Measurements from ENCODE around the gene DIAPH2. TPM values are rescaled to one million over a fixed set of nuclear protein-coding genes. Genes with fewer than 3 reads are reported as not detected.
"Not testable (repeated sequence)": the region's sequence is repeated elsewhere in the genome, so short reads cannot be mapped to it uniquely, and the experiment has no call there.

Gene DIAPH2
- polyA plus RNA-seq, 12 donors = 8.0 to 13.0 (median 9.7) TPM; not detected in 1

DNA sequence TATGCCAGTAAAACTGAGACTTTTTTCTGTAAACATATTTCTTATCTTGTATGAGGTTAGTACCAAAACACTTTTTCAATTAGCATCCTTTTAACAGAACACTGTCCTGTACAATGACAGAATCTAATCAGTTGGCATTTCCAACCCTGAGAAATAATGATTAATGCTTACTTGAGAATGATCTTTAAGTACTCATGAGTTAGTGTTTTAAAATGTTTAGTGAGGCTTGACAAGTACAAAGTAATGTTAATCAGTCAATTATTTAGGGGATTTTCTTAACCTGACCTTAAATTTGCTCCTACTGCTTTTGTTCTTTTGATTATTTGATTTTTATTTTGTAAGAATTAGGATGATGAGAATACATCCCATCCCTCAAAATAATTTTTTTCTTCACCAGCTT is 695.6 kb downstream of the DIAPH2 start:
- no peak for DNase-seq

DNA sequence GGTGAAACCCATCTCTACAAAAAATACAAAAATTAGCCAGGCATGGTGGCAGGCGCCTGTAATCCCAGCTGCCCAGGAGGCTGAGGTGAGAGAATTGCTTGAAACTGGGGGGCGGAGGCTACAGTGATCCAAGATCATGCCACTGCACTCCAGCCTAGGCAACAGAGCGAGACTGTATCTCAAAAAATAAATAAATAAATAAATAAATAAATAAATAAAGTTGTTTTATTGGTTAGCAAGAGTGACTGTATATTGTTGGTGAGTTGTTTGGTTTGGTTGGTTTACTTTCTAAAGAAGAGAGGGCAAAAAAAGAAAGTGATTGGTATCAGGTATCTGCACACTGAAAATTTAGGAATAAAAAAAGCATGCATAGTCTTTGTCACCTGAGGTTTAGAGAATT is 700.0 kb downstream of the DIAPH2 start:
- no peak for DNase-seq

DNA sequence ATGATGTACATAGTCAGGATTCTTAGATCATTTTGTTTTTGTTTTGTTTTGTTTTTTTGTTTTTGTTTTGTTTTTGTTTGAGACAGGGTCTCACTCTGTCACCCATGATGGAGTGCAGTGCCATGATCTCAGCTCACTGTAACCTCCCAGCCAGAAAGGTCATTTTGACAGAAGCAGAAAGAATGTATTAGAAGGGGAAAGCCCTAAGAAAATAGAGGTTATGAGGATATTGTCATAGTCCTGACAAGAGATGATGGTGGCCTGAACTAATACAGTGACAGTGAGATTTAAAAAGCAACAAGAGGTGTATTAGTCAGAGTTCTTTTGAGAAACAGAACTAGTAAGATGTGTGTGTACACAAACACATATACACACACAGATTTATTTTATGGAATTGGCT is 702.4 kb downstream of the DIAPH2 start:
- no peak for DNase-seq

DNA sequence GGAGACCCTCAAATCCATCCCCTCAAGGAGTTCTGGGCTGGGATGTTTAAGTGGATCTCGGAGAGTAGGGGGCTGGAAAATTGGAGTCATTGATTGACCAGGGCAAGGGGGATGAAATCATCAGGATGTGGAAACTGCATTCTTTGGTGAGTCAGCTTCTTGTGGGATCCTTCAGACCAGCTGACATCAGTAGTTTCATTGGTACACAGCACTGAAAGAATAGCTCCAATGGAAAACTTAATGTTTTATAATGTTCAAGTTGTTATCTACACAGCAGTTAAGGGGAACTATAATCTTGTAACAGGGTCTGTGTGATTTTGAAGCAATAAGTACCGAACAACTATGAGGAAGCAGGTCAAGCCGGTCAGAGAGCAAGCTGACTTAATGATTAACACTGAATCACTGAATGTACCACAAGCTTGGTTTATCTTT is 705.1 kb downstream of the DIAPH2 start:
- DNase-seq = no peak

DNA sequence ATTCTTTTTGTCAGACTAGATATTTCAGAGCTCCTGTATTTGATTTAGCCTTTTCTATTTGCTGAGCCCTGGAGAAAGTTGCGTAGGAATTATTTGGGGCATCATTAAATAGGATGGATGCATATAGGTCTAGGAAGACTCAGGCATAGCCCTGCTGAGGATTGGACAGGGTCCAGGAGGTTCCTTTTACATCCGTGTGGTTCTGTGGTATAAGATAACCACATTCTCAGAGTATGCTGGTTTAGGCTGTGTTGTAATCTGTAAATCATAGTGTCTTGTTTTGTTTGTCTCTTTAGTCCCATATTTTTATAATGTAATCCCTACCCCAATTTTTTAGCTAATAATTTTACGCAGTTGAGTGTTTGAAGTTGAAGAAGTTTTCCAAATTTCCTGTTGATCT is 712.7 kb downstream of the DIAPH2 start:
- no peak for DNase-seq

DNA sequence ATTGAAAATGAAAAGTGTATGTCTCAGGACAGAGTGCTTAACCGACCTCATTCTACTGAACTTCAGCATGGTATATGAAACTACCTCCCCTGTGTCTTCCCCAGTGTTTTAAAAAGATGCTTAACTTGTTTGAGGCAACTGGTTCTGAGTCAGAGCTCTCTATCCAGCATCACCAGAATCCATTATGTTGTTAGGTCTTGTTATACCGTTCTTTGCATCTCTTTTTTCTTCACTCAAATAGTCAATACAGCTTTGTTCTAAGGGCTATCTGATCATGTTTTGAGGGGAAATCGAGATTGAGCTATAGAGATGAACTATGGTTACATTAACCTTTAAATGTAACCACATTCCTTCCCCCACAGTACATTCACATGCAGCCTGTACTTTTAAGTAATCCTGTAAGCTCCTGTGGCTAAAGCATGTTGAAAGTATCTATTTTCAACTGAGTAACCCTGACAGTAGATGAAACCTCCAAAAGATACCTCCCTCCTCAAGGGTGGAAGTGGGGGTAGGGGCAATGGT is 713.4 kb downstream of the DIAPH2 start:
- no peak for DNase-seq

DNA sequence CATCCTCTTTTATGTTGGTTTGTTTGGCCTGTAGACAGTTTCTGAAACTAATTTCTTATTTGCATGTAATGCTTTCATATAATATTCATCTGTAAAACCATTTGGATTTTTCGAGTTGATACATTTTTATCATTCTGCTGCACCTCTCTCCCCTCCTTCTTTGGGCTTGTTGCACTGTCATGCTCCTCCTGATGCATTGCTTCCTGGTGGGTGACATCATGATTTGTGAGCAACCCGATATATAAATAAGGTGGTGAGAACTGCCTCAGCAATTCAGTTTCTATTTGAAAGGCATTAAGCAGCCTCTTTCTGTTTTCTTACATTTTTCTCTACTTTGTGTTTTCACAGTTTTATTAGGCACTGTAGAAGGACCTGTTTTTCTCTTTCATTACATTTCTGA is 714.8 kb downstream of the DIAPH2 start:
- no peak for DNase-seq

DNA sequence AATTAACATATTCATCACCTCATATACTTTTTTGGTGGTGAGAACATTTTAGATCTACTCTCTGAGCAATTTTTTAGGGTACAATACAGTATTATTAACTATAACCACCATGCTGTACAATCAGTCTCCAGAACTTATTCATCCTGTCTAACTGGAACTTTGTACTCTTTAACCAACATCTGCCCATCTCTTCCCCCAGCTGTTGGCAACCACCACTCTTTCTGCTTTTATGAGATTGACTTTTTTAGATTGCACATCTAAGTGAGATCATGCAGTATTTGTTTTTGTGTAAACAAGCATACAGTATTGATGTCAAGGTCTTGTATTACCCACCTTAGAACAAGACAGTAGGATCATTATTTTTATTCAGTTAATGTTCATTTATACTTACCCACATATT is 715.9 kb downstream of the DIAPH2 start:
- no peak for DNase-seq

DNA sequence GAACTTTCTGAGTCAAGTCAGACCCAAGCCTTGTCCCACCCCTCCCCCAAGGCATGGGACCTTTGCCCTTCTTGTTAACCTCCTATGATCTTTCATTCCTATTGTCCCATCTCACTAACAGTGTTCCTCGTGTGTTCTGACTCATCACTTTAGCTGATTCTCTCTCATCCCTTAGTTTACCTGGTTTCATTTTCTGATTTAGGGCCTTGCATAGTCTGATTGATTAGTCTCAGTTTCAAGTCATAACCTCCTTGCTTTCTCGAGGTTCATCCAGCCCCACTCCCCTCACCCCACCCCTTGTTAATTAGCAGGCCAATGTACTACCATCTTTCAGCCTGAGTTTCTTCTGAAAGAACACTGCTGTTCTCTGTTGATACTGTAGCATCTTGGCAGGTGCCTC is 716.5 kb downstream of the DIAPH2 start:
- DNase-seq = no peak

DNA sequence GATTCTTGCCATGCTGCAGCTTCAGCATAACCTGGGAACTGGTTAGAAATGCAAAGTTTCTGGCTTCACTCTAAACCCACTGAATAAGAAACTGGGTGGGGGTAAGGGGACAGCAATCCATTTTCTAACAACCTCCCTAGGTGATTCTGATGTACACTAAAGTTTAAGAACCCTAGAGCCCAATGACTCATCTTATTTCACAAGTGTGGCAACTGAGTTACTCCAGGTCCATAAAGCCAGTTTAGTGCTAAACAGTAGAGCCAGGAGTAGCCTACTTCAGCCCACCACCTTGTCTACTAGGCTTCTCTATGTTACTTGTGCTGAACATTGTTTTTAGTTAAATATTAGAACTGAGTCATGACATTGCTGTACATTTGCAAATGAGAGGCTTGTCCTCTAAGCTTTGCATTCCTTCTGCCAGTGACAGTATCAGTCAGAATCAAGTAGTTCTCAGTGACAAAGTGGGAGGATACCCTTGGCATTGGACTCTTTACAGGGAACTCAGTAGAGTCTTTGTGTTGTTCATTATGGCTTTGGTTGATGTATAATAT is 717.0 kb downstream of the DIAPH2 start:
- DNase-seq = no peak

DNA sequence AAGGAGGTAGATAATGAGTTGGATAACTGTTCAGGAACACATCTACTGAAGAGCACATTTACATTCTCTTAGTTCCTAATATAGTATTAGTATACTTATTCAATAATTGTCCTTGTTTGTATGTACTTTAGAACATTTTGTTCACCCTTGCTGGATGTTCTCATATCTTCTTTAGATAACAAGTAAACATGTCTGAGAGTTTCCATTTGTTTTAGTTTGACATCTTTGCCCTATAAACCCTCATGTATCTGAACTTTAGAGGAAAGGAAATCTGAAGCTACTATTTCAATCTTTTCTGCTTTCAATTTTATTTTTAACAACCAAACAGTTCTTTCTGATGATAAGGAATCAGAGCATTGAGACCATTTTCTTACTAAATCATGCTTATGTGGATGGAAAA is 717.7 kb downstream of the DIAPH2 start:
- DNase-seq = no peak

DNA sequence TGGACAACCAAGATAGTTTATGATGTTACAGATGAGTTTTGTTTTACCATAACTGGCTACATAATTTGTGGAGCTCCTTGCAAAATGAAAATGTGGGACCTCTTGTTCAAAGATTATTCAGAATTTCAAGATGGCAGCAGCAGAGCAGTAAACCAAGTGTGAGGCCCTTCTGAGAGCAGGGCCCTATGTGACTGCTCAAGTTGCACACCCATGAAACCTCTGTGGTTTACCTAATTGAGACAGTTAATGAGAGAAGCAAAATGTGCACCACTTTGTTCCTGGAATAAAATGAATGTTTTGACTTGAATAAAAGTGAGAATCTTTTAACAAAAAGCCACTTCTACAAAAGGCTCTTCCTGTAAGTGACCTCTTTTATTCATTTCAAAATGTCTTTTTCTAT is 718.3 kb downstream of the DIAPH2 start:
- no peak for DNase-seq

DNA sequence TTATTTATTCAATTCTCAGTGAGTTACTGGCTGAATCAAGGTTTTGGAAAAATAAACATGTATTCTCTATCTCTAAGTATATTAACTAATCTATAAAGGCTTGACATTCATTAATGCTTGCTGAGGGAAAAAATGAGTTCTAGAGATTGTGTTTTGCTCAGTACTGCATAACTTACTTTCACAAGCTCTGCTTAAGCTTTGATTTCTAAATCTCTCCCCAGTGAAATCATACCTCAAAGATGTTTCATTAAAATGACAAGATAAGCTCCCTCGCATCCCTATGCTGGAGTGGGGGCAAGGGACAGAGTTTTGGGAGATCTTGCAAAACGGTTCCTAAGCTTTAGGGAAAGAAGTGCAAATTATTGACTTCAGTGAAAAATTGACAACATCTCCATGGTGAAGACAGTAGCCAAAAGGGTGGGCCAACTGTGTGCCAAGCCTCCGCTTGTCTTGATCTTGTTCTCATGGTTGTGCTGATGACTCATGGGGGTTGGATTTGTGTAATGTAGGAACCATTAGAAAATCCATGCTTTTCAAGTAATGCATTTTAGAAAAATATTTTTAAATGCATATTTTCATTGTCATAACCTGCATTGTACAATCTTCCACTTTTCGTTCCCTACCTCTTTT is 720.5 kb downstream of the DIAPH2 start:
- no peak for DNase-seq

DNA sequence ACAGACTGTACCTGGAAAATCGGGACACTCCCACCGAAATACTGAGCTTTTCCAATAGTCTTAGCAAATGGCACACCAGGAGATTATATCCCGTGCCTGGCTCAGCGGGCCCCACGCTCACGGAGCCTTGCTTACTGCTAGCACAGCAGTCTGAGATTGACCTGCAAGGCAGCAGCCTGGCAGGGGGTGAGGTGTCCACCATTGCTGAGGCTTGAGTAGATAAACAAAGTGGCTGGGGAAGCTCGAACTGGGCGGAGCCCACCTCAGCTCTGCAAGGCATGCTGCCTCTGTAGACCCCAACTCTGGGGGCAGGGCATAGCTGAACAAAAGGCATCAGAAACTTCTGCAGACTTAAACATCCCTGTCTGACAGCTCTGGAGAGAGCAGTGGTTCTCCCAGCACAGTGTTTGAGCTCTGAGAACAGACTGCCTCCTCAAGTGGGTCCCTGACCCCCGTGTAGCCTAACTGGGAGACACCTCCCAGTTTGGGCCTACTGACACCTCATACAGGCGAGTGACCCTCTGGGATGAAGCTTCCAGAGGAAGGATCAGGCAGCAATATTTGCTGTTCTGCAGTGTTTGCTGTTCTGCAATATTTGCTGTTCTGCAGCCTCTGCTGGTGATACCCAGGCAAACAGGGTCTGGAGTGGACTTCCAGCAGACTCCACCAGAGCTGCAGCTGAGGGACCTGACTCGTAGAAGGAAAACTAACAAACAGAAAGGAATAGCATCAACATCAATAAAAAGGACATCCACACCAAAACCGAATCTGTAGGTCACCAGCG is 725.2 kb downstream of the DIAPH2 start:
- not testable (repeated sequence) for DNase-seq

DNA sequence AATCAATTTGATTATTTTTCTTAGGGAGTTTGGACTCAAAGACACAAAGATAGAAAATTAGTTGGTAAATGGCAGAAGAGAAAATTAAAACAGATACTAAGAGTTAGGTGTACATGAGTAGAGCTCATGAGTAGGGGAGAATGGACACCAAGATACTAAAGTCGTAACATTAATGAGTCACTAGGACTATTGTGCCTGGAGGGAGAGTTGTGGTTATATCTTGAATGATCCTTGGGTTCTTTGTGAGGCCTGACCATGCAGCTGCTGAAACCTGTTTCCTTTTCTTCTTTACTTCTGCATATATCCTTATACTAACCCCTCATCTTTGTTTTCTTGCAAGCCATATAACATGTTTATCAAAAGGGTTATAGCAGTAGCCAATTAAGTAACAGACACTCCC is 731.8 kb downstream of the DIAPH2 start:
- no peak for DNase-seq

DNA sequence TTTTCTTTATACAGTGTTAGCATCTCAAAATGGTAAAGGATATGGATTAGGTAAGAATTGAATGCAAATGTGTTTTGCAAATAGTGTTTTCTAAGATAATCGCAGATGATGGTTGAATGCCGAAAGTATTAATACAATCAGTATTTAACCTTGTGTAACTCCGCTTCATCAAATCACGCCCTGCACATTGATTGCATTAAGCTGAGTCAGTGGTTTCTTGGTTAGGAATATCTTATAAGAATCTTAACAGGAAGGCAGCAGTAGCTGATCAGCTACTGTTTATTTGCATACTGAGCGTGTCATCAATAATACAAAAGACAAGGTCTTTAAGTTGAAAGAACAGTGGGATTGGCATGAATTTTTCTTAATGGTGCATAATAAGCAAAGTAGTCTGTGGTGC is 744.5 kb downstream of the DIAPH2 start:
- DNase-seq = no peak

DNA sequence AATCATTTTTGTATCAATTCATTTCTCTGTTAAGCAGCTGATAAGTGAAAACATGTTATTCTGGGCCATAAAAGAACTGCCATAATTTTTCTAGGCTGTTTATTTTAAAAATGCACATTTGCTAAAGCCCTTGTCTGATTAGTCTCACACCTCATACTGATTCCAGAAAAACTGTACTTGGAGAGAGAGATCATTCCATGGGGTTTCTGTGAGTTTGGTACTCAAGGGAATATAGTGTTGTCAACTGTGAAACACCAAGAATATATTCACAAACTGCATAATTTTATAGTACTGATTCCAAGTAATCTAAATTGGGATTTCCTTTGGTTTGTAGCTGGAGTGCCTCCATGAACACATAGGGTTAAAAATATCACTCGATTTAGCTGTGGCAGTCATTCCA is 746.6 kb downstream of the DIAPH2 start:
- no peak for DNase-seq

DNA sequence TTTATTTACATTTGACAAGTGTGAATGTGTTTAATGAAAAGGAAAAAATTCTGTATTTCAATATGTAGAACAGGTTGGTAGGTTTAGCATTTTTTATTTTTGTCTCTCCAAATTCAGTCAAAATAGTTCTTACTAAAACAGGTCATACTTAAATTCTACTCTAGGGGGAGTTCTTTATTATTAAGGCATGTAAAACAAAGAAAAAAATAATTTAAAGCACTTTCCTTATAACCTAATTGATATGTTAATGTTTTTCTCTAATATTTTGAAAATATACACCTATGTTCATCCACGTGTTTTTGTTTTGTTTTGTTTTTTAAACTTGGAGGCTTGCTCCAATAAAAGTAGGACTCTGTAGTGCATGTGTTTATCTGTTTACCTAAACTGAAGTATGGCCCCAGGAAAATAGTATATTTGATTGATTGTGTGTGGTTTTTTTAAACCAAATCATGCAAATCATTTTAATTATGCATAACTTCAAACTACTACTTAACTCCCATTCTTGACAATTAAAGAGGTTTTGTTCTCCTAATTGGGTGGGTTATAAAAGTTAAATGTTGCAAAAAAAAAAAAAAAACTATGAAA is 761.7 kb downstream of the DIAPH2 start:
- DNase-seq = no peak

DNA sequence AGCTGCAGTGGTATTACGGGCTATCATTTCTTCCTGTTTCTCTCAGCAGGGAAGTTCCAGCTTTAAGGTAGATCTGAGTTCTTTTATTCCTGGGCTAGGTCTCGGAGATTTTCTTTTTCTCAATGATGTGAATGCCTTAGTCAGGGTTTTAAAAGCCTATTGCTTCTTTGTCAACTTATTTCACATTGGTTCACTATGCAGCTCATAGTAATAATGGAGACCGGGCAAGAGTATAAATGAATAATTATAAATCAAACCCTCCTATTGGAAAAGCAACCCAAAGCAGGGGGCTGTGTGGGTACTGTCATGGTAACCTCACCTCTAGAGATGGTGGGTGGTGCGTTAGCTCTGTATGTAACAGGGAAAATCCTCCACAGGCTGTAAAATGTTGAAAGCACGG is 762.7 kb downstream of the DIAPH2 start:
- no peak for DNase-seq

DNA sequence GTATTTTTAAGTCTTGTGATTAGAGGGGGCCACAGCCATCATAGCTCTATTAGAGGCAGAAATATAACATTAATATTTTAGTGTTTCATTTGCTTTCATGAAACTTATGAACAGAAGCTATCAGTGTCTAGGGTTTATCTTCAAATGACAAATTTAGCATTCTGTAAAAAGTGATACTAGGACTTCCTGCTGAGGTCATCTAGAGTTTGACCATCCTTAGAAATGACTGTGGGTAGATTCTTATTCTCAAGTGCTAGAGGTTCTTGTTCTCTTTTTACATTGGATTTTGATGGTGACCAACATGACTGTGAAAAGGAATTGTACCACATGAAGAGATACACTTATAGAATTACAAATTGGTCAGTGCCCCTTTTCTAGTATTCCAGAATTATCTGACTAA is 767.6 kb downstream of the DIAPH2 start:
- DNase-seq = no peak

DNA sequence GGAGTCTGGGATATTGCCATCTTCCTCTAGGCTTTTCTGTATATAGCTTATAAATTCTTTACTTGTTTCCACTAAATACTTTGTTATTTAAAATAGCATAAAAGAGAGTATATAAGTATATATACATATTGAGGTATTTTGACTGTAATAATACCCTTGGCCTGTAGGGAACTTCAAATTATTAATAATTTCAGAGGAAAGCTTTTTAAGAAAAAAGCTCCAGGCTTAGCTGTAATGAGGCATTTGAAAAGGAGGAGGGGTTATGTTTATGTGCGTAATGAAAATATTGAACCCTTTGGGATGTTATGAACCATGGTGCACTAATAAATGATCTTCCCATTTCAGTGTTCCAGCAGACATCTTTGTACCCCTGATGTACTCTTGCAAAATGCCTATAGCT is 777.1 kb downstream of the DIAPH2 start:
- DNase-seq = no peak

DNA sequence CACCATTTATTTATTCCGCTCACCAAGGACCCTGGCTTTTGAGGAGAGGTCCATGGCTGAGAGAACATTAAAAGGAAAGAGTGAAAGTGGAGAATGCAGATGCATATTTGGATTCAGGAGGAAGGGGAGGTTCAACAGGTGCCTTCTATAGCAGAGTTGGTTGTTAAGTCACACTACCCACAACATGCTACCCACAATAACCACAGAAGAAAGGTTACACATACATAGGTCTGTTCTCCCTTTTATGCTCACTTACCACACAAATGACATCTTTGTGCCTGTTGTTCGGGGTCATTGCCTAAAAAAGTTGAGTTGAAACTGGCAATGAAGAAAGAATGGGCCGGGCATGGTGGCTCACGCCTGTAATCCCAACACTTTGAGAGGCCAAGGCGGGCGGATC is 786.4 kb downstream of the DIAPH2 start:
- no peak for DNase-seq

DNA sequence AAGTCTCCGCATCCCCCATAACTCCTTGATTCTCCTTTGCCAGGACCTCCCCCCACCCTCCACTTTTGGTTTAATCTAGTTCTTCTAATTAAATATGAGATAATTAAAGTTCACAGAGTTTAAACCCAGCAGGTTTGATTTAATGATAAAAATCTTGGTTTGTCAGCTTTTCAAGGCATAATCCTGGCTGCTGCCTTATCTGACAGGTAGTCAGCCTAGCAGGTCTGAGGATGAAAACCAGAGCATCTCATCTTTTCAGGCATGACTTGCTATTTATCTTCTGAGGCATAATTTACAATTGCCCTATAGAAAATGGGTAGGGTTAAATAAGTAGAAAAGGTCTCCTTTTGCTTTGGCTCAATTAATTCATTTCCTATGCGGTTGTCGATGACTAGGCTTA is 790.3 kb downstream of the DIAPH2 start:
- no peak for DNase-seq
